Hepatocyte (in vitro differentiated cells): ENCODE measurements around the gene RANBP3. TPM values are rescaled to one million over a fixed set of nuclear protein-coding genes. Genes with fewer than 3 reads are reported as not detected.

Source experiments
- DNase-seq: peaks from one replicate; pipeline ENCODE4 v3.0.0-alpha.2; 2016; ENCODE audit warnings: low spot score
- H2AFZ ChIP-seq: fragments of 200-600 bp; sonication (generic); 2 replicates; pipeline ENCODE4 v1.6.0; 2016; ENCODE audit warnings: antibody characterized with exemption, mild to moderate bottlenecking
- H3K27ac ChIP-seq: fragments of 200-600 bp; sonication (generic); 2 replicates; pipeline ENCODE4 v1.5.1; 2016; ENCODE audit warnings: mild to moderate bottlenecking
- H3K27me3 ChIP-seq: fragments of 200-600 bp; sonication (generic); 2 replicates; pipeline ENCODE4 v1.6.1; 2016
- H3K36me3 ChIP-seq: fragments of 200-600 bp; sonication (generic); replicated peaks from 2 replicates; pipeline ENCODE4 v1.5.1; 2016; ENCODE audit warnings: low read depth; ENCODE audit not compliant: insufficient read depth
- H3K4me1 ChIP-seq: fragments of 200-600 bp; sonication (generic); 2 replicates; pipeline ENCODE4 v1.5.1; 2016; ENCODE audit warnings: mild to moderate bottlenecking, moderate library complexity; ENCODE audit not compliant: insufficient read depth
- H3K4me2 ChIP-seq: fragments of 200-600 bp; sonication (generic); 2 replicates; pipeline ENCODE4 v1.6.0; 2016
- H3K4me3 ChIP-seq: fragments of 200-600 bp; sonication (generic); 2 replicates; pipeline ENCODE4 v1.5.1; 2016; ENCODE audit warnings: mild to moderate bottlenecking
- H3K79me2 ChIP-seq: fragments of 200-600 bp; sonication (generic); 2 replicates; pipeline ENCODE4 v1.6.0; 2017; ENCODE audit warnings: mild to moderate bottlenecking
- H3K9me2 ChIP-seq: fragments of 200-600 bp; sonication (generic); replicated peaks from 2 replicates; pipeline ENCODE4 v1.6.0; 2017; ENCODE audit warnings: mild to moderate bottlenecking; ENCODE audit not compliant: insufficient read depth
- H3K9me3 ChIP-seq: fragments of 200-600 bp; sonication (generic); 2 replicates; pipeline ENCODE4 v1.5.1; 2016; ENCODE audit warnings: low read depth, mild to moderate bottlenecking
- H4K20me1 ChIP-seq: fragments of 200-600 bp; sonication (generic); 2 replicates; pipeline ENCODE4 v1.6.0; 2016; ENCODE audit warnings: mild to moderate bottlenecking; ENCODE audit not compliant: insufficient read depth, poor library complexity, severe bottlenecking
- CTCF ChIP-seq: fragments of 200-600 bp; sonication (generic); IDR thresholded peaks from 2 replicates; pipeline ENCODE4 v1.5.1; 2016; ENCODE audit warnings: antibody characterized with exemption, mild to moderate bottlenecking; ENCODE audit not compliant: poor library complexity
- EZH2 ChIP-seq: fragments of 200-600 bp; sonication (generic); IDR thresholded peaks from 2 replicates; pipeline ENCODE4 v1.6.1; 2016; ENCODE audit warnings: antibody characterized with exemption, mild to moderate bottlenecking, borderline replicate concordance
- EZH2phosphoT487 ChIP-seq: fragments of 200-600 bp; sonication (generic); IDR thresholded peaks from one replicate; pipeline ENCODE4 v1.6.1; 2018; ENCODE audit warnings: antibody characterized with exemption, mild to moderate bottlenecking, low read depth, moderate library complexity; ENCODE audit not compliant: unreplicated experiment, severe bottlenecking
- WGBS: methylation state at CpG from one replicate; pipeline ENCODE4 v1.1.6; 2016; ENCODE audit warnings: low lambda C conversion rate; ENCODE audit errors: missing lambda C conversion rate; 5-methylcytosine and 5-hydroxymethylcytosine counted together
- polyA plus RNA-seq: library from polyadenylated mRNA; unstranded; fragments of >200 nt; fragmentation: Nextera tagmentation; extraction: Ambion mirVana; gene quantifications from 2 replicates; pipeline ENCODE4 v1.2.1, GENCODE V29; 2016
- total RNA-seq: library from RNA; depleted of rRNA; stranded (reverse); fragments of >200 nt; gene quantifications from 2 replicates; pipeline ENCODE4 v1.2.3, GENCODE V29; 2014

The RANBP3 gene
- total and polyA plus RNA-seq, 2 experiments from 2014 or later: 10.4 to 51.0 TPM

DNA sequence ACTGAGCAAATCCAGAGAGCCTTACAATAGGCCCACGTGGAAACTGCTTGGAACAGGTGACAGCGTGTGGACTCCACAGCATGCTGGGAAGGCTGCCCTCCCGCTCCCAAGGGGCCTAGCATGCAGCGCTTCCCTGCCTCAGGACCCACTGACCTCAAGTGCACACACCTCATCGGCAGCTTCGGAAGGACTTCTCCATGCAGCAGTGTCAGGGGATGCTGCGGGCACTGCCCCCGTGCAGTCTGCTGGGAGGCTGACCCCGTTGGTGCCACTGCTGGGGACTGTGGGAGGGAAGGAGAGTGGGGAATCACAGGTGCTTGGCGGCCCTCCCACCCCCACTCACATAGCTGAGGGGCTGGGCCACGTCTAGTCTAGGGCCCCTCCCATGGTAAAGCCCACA lies 46.7 kb downstream of the RANBP3 start:
- TF ChIP-seq EZH2phosphoT487: no peak
- TF ChIP-seq EZH2: no peak
- TF ChIP-seq CTCF: no peak
- DNase-seq: no peak
- no peaks in the 10 kb centered on the region for H3K36me3 ChIP-seq
- H3K4me3 ChIP-seq: no peak overlapping the region
- 94% methylated on average over 11 of the region's 11 CpGs for WGBS
- H3K4me1 ChIP-seq: peaks cover 38% of the 10 kb centered on the region
- H4K20me1 ChIP-seq: peaks cover 9% of the 10 kb centered on the region
- peaks cover 22% of the 10 kb centered on the region for H3K79me2 ChIP-seq
- H3K9me2 ChIP-seq: no peaks in the 10 kb centered on the region
- no peak overlapping the region for H3K27ac ChIP-seq
- no peak overlapping the region for H2AFZ ChIP-seq
- no peaks in the 10 kb centered on the region for H3K27me3 ChIP-seq
- no peaks in the 10 kb centered on the region for H3K9me3 ChIP-seq
- no peak overlapping the region for H3K4me2 ChIP-seq

- H3K79me2 ChIP-seq: peaks cover 16% of the 10 kb centered on the region
- peaks cover 33% of the 10 kb centered on the region for H3K4me1 ChIP-seq
- H3K4me2 ChIP-seq: no peak overlapping the region
- H4K20me1 ChIP-seq: no peaks in the 10 kb centered on the region
- no peak for DNase-seq
- H2AFZ ChIP-seq: no peak overlapping the region
- H3K9me2 ChIP-seq: no peaks in the 10 kb centered on the region
- no peak overlapping the region for H3K4me3 ChIP-seq
- peak overlapping the region; percentile 46 for H3K27ac ChIP-seq
- no peaks in the 10 kb centered on the region for H3K9me3 ChIP-seq
- WGBS: 88% methylated on average over 14 of the region's 14 CpGs
- no peaks in the 10 kb centered on the region for H3K27me3 ChIP-seq
- no peak for TF ChIP-seq CTCF
- no peak for TF ChIP-seq EZH2phosphoT487
- no peaks in the 10 kb centered on the region for H3K36me3 ChIP-seq
These were observed 48.3 kb downstream of the RANBP3 start for GRCh38 chr19:5929625-5930024.

- DNase-seq: no peak
- Histone ChIP-seq H4K20me1 (no peaks in the 10 kb centered on the region), H3K79me2 (peaks cover 11% of the 10 kb centered on the region), H3K4me1 (peaks cover 28% of the 10 kb centered on the region), H3K4me2 (no peak overlapping the region), H3K27ac (peak overlapping the region; percentile 46), H3K9me3 (no peaks in the 10 kb centered on the region), H3K27me3 (no peaks in the 10 kb centered on the region), H2AFZ (no peak overlapping the region), H3K9me2 (no peaks in the 10 kb centered on the region), H3K36me3 (no peaks in the 10 kb centered on the region), H3K4me3 (no peak overlapping the region)
- WGBS: 76% methylated on average over 13 of the region's 13 CpGs
- TF ChIP-seq EZH2phosphoT487 (no peak), CTCF (no peak), EZH2 (no peak)
These were observed 48.8 kb downstream of the RANBP3 start for GRCh38 chr19:5929179-5929578.

DNA sequence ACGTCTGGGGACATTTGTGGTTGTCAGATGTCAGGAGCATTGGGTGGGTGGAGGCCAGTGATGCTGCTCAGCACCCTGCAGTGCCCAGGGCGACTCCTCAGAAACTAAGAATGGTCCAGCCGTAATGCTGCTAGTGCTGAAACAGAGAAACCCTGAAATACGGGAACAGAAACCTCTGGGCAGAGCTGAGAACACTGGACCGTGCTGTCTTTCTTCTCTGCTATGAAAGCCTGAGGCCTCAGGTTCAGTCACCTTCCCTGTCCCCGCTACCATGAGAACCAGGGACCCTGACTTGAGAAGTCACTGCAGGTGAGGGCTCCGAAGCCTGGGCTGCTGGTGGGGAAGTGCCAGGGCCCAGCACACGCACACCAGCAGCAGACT lies 50.5 kb downstream of the RANBP3 start:
- Histone ChIP-seq H3K9me2 (no peaks in the 10 kb centered on the region), H3K27me3 (no peaks in the 10 kb centered on the region), H3K4me2 (no peak overlapping the region), H3K9me3 (no peaks in the 10 kb centered on the region), H3K36me3 (no peaks in the 10 kb centered on the region), H3K4me1 (peaks cover 27% of the 10 kb centered on the region), H4K20me1 (no peaks in the 10 kb centered on the region), H3K79me2 (no peaks in the 10 kb centered on the region), H3K4me3 (no peak overlapping the region), H3K27ac (peak overlapping the region; percentile 80), H2AFZ (no peak overlapping the region)
- DNase-seq: no peak
- 90% methylated on average over 8 of the region's 8 CpGs for WGBS
- TF ChIP-seq CTCF: no peak
- TF ChIP-seq EZH2phosphoT487: no peak
- TF ChIP-seq EZH2: no peak
